CD14-positive monocyte (primary cell): ENCODE results near the gene TNNT2. TPM values are rescaled to one million over a fixed set of nuclear protein-coding genes. Genes with fewer than 3 reads are reported as not detected.

Source experiments
- DNase-seq, 3 donors: peaks; one replicate each; pipeline ENCODE4 v3.0.0-alpha.2; 2011 to 2022
- H2AFZ ChIP-seq: 2 replicates; pipeline ENCODE4 v1.6.0; 2012; ENCODE audit warnings: mild to moderate bottlenecking, low read depth, low read length, inconsistent platforms; ENCODE audit not compliant: insufficient read depth, poor library complexity, severe bottlenecking
- H3K27ac ChIP-seq, 2 donors: 1 replicate in 1 of 2; 2 replicates in 1 of 2; pipeline ENCODE4 v1.5.1; 2012 to 2013; ENCODE audit warnings: low read length in 2 of 2, control low read depth in 1 of 2, inconsistent platforms in 1 of 2, low read depth in 1 of 2, mild to moderate bottlenecking in 1 of 2
- H3K27me3 ChIP-seq, 2 donors: one replicate each; pipeline versions ENCODE4 v1.6.0 to v1.6.1; 2011 to 2013; ENCODE audit warnings: low read length in 2 of 2; ENCODE audit not compliant: control insufficient read depth in 2 of 2, insufficient read depth in 2 of 2
- H3K36me3 ChIP-seq, 2 donors: replicated peaks in 1 of 2; 1 replicate in 1 of 2; 2 replicates in 1 of 2; pipeline versions ENCODE4 v1.5.1 to v1.6.1; 2012 to 2013; ENCODE audit warnings: low read length in 2 of 2, control low read depth in 1 of 2, inconsistent platforms in 1 of 2, mild to moderate bottlenecking in 1 of 2; ENCODE audit not compliant: insufficient read depth in 2 of 2, control insufficient read depth in 1 of 2
- H3K4me1 ChIP-seq, 2 donors: 1 replicate in 1 of 2; 2 replicates in 1 of 2; pipeline versions ENCODE4 v1.5.1 to v1.6.1; 2012 to 2013; ENCODE audit warnings: low read length in 2 of 2, control low read depth in 1 of 2, inconsistent platforms in 1 of 2, mild to moderate bottlenecking in 1 of 2, moderate library complexity in 1 of 2; ENCODE audit not compliant: insufficient read depth in 2 of 2, control insufficient read depth in 1 of 2
- H3K4me2 ChIP-seq: replicated peaks from 2 replicates; pipeline ENCODE3; 2012; ENCODE audit warnings: low read length, moderate library complexity, mild to moderate bottlenecking; ENCODE audit not compliant: poor library complexity, severe bottlenecking; ENCODE audit errors: extremely low read depth
- H3K4me3 ChIP-seq, 3 experiments: fragments of 200-600 bp in 1 of 3; sonication (generic) in 1 of 3; replicated peaks in 1 of 3; 1 replicate in 2 of 3; 2 replicates in 1 of 3; pipeline ENCODE4 v1.5.1; 2011 to 2013; ENCODE audit warnings: low read length in 3 of 3, mild to moderate bottlenecking in 3 of 3, control low read depth in 2 of 3, low read depth in 2 of 3, inconsistent platforms in 1 of 3, moderate library complexity in 1 of 3
- H3K79me2 ChIP-seq: 2 replicates; pipeline ENCODE4 v1.6.0; 2012; ENCODE audit warnings: mild to moderate bottlenecking, control low read depth, inconsistent platforms, low read length, moderate library complexity; ENCODE audit not compliant: insufficient read depth
- H3K9ac ChIP-seq: 2 replicates; pipeline ENCODE4 v1.6.0; 2017; ENCODE audit warnings: low read length, mild to moderate bottlenecking; ENCODE audit not compliant: insufficient read depth, poor library complexity, severe bottlenecking
- H3K9me3 ChIP-seq, 2 donors: replicated peaks in 1 of 2; 1 replicate in 1 of 2; 2 replicates in 1 of 2; pipeline versions ENCODE4 v1.5.1 to v1.6.1; 2012 to 2013; ENCODE audit warnings: low read length in 2 of 2, control low read depth in 1 of 2; ENCODE audit not compliant: control insufficient read depth in 1 of 2, insufficient read depth in 1 of 2
- H4K20me1 ChIP-seq: 2 replicates; pipeline ENCODE4 v1.6.0; 2012; ENCODE audit warnings: mild to moderate bottlenecking, low read length, control low read depth, moderate library complexity; ENCODE audit not compliant: insufficient read depth
- H3K27ac Mint-ChIP-seq, 7 donors: one replicate each; pipeline ENCODE4 v1.8.0; 2020; ENCODE audit warnings: mild to moderate bottlenecking in 7 of 7, mixed read lengths in 7 of 7, moderate library complexity in 6 of 7, inconsistent platforms in 2 of 7
- H3K27me3 Mint-ChIP-seq, 3 donors: one replicate each; pipeline ENCODE4 v1.8.0; 2021 to 2022; ENCODE audit warnings: low read depth in 3 of 3, mild to moderate bottlenecking in 3 of 3, mixed read lengths in 3 of 3, moderate library complexity in 3 of 3, inconsistent platforms in 1 of 3
- H3K36me3 Mint-ChIP-seq, 2 donors: one replicate each; pipeline ENCODE4 v1.8.0; 2020; ENCODE audit warnings: mixed read lengths in 2 of 2, inconsistent platforms in 1 of 2, mild to moderate bottlenecking in 1 of 2
- H3K4me1 Mint-ChIP-seq: one replicate; pipeline ENCODE4 v1.8.0; 2020; ENCODE audit warnings: mild to moderate bottlenecking, mixed read lengths
- H3K4me3 Mint-ChIP-seq, 2 donors: one replicate each; pipeline ENCODE4 v1.8.0; 2020; ENCODE audit warnings: mild to moderate bottlenecking in 2 of 2, mixed read lengths in 2 of 2, moderate library complexity in 1 of 2
- H3K9me3 Mint-ChIP-seq, 7 donors: one replicate each; pipeline ENCODE4 v1.8.0; 2020 to 2022; ENCODE audit warnings: mixed read lengths in 7 of 7, mild to moderate bottlenecking in 6 of 7, moderate library complexity in 6 of 7, inconsistent platforms in 2 of 7
- WGBS: methylation state at CpG from one replicate; pipeline ENCODE4 v1.1.5; 2013; ENCODE audit warnings: missing lambda C conversion rate; ENCODE audit not compliant: insufficient coverage; 5-methylcytosine and 5-hydroxymethylcytosine counted together
- intact Hi-C, 2 donors: fragments of 100-400 bp; cut with micrococcal nuclease; formaldehyde crosslinking; loops; one replicate each; pipeline versions ENCODE4 v1.15.0 to v1.15.1; 2023
- polyA plus RNA-seq, 3 donors: library from polyadenylated mRNA; depleted of rRNA in 1 of 3; unstranded in 2 of 3; stranded (reverse) in 1 of 3; fragments of 300-500 nt in 2 of 3; fragments of >200 nt in 1 of 3; fragmentation: Illumina TruSeq in 2 of 3; gene quantifications; 1 replicate in 2 of 3; 2 replicates in 1 of 3; pipeline ENCODE4 v1.2.3, GENCODE V29; 2012 to 2021
- TF ChIP-seq, protein P1 (sequence below): fragments of 200-600 bp; IDR thresholded peaks from one replicate; pipeline ENCODE4 v1.8.0; 2022; ENCODE audit warnings: antibody characterized with exemption, mild to moderate bottlenecking

Gene TNNT2
- polyA plus RNA-seq, 3 donors: not detected

DNA sequence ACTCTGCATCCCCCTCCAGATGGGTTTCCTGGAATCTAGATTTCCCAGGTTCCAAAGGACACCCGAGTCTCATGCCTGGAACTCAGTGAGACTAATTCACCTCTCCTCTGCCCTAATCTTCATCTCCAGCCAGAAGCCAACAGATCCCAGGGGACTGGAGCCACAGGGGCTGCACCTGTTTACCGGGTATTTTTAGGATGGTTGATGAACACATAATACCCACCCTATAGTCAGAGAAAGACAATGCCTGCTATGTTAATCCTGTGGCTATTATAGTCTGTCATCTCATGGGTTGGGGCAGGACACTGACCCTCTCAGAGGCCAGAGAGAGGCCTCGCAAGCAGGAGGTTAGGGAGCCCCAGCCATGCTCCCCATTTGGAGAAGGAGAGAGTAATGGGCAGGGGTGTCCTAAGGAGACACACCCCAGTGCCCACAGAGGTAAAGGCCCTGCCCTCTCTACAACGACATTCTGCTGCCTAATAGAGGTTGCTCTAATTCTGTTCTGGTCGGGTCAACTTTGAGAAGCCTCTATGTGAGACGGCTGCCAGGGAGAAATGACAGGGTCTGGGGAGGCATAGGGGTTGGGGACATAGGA, 45.1 kb upstream of the TNNT2 start:
- no peaks in the 10 kb centered on the region for H3K27me3 ChIP-seq
- no peak overlapping the region for H3K27ac ChIP-seq
- 100% methylated on average over 1 of the region's 6 CpGs for WGBS
- H3K4me3 Mint-ChIP-seq: no peak overlapping the region
- peaks cover 2 to 5% (median 5%) of the 10 kb centered on the region in 3 donors for H3K27me3 Mint-ChIP-seq
- no peak overlapping the region for H3K27ac Mint-ChIP-seq
- no peaks in the 10 kb centered on the region for H3K36me3 Mint-ChIP-seq
- H3K4me2 ChIP-seq: no peak overlapping the region
- no peaks in the 10 kb centered on the region for H3K79me2 ChIP-seq
- no peaks in the 10 kb centered on the region for H3K36me3 ChIP-seq
- H3K9me3 Mint-ChIP-seq: peaks cover 0 to 2% (median 0%) of the 10 kb centered on the region in 7 donors
- no peaks in the 10 kb centered on the region for H3K9me3 ChIP-seq
- H3K4me3 ChIP-seq: no peak overlapping the region
- no peaks in the 10 kb centered on the region for H3K4me1 Mint-ChIP-seq
- TF ChIP-seq, protein P1, sequence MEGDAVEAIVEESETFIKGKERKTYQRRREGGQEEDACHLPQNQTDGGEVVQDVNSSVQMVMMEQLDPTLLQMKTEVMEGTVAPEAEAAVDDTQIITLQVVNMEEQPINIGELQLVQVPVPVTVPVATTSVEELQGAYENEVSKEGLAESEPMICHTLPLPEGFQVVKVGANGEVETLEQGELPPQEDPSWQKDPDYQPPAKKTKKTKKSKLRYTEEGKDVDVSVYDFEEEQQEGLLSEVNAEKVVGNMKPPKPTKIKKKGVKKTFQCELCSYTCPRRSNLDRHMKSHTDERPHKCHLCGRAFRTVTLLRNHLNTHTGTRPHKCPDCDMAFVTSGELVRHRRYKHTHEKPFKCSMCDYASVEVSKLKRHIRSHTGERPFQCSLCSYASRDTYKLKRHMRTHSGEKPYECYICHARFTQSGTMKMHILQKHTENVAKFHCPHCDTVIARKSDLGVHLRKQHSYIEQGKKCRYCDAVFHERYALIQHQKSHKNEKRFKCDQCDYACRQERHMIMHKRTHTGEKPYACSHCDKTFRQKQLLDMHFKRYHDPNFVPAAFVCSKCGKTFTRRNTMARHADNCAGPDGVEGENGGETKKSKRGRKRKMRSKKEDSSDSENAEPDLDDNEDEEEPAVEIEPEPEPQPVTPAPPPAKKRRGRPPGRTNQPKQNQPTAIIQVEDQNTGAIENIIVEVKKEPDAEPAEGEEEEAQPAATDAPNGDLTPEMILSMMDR: no peak
- H3K4me1 ChIP-seq: no peaks in the 10 kb centered on the region
- intact Hi-C loops: no loop called here
- H3K9ac ChIP-seq: no peak overlapping the region
- no peak overlapping the region for H2AFZ ChIP-seq
- no peaks in the 10 kb centered on the region for H4K20me1 ChIP-seq
- DNase-seq: no peak

DNA sequence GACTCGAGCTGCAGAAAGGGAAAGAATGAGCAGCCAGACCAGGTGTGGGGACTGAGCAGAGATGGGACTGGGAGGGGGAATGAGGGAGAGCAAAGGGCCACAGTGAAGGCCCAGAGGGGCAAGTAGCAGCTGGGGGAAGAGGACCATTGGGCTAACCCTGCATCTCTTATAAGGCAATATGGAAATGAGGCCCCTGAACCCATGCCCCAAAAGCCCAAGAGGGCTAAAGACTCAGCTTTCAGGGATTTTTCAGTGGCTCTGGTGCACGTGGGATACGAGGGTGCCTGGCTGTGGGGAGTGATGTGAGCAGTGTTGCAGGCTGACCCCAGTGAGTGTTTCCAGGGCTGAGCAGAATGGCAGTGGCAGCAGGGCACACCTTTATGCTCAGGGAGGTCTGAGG, 44.5 kb upstream of the TNNT2 start:
- Histone ChIP-seq H4K20me1 (no peaks in the 10 kb centered on the region), H3K4me1 (no peaks in the 10 kb centered on the region), H3K4me3 (no peak overlapping the region), H2AFZ (no peak overlapping the region), H3K36me3 (no peaks in the 10 kb centered on the region), H3K27me3 (no peaks in the 10 kb centered on the region), H3K4me2 (no peak overlapping the region), H3K79me2 (no peaks in the 10 kb centered on the region), H3K27ac (no peak overlapping the region), H3K9me3 (no peaks in the 10 kb centered on the region), H3K9ac (no peak overlapping the region)
- no peak overlapping the region for H3K4me3 Mint-ChIP-seq
- intact Hi-C loops: no loop called here
- H3K27me3 Mint-ChIP-seq: peaks cover 2 to 5% (median 5%) of the 10 kb centered on the region in 3 donors
- WGBS: 81% methylated on average over 3 of the region's 3 CpGs
- DNase-seq: no peak
- peaks cover 0 to 2% (median 0%) of the 10 kb centered on the region in 7 donors for H3K9me3 Mint-ChIP-seq
- TF ChIP-seq, protein P1: no peak
- H3K27ac Mint-ChIP-seq: no peak overlapping the region
- H3K4me1 Mint-ChIP-seq: no peaks in the 10 kb centered on the region
- H3K36me3 Mint-ChIP-seq: no peaks in the 10 kb centered on the region
